Keratinocyte (primary cell): ENCODE results near the gene MAIP1. TPM values are rescaled to one million over a fixed set of nuclear protein-coding genes. Genes with fewer than 3 reads are reported as not detected.

ENCODE experiments used
- DNase-seq: peaks from one replicate; pipeline ENCODE4 v3.0.0-alpha.2; 2011; ENCODE audit warnings: low read depth, missing footprints, low spot score
- FAIRE-seq: peaks from 2 replicates; lab custom pipeline; 2011; peaks lifted over from hg19 to GRCh38; lab: Jason Lieb, UNC
- H2AFZ ChIP-seq: 2 replicates; pipeline ENCODE4 v1.6.0; 2012; ENCODE audit warnings: low read length, control low read depth, inconsistent platforms; ENCODE audit not compliant: control insufficient read depth
- H3K27ac ChIP-seq: 2 replicates; pipeline ENCODE4 v1.5.1; 2011; ENCODE audit warnings: low read length; ENCODE audit not compliant: control insufficient read depth, insufficient read depth
- H3K27me3 ChIP-seq: 3 replicates; pipeline ENCODE4 v1.6.0; 2011; ENCODE audit warnings: low read length; ENCODE audit not compliant: control insufficient read depth, insufficient read depth; ENCODE audit errors: extremely low read depth
- H3K36me3 ChIP-seq, 2 experiments: 2 replicates in 1 of 2; 3 replicates in 1 of 2; pipeline ENCODE4 v1.5.1; 2011; ENCODE audit warnings: low read length in 2 of 2, mild to moderate bottlenecking in 1 of 2; ENCODE audit not compliant: control insufficient read depth in 2 of 2, insufficient read depth in 2 of 2; ENCODE audit errors: extremely low read depth in 1 of 2
- H3K4me1 ChIP-seq: 3 replicates; pipeline ENCODE4 v1.5.1; 2011; ENCODE audit warnings: low read length; ENCODE audit not compliant: control insufficient read depth, insufficient read depth; ENCODE audit errors: extremely low read depth
- H3K4me2 ChIP-seq: 3 replicates; pipeline ENCODE4 v1.6.0; 2011; ENCODE audit warnings: low read depth, low read length; ENCODE audit not compliant: control insufficient read depth, insufficient read depth; ENCODE audit errors: extremely low read depth
- H3K4me3 ChIP-seq, 3 experiments: fragments of 200-600 bp in 1 of 3; sonication (generic) in 1 of 3; 2 replicates in 2 of 3; 3 replicates in 1 of 3; pipeline ENCODE4 v1.5.1; 2011 to 2016; ENCODE audit warnings: low read length in 3 of 3, mild to moderate bottlenecking in 3 of 3, control low read depth in 2 of 3, inconsistent platforms in 1 of 3, low read depth in 1 of 3, mixed read lengths in 1 of 3, mixed run types in 1 of 3, moderate library complexity in 1 of 3; ENCODE audit not compliant: control insufficient read depth in 2 of 3, insufficient read depth in 2 of 3; ENCODE audit errors: extremely low read depth in 1 of 3
- H3K79me2 ChIP-seq: 2 replicates; pipeline ENCODE4 v1.6.0; 2012; ENCODE audit warnings: low read length; ENCODE audit not compliant: control insufficient read depth, insufficient read depth
- H3K9ac ChIP-seq: 3 replicates; pipeline ENCODE4 v1.6.0; 2011; ENCODE audit warnings: low read length; ENCODE audit not compliant: control insufficient read depth, insufficient read depth; ENCODE audit errors: extremely low read depth
- H3K9me1 ChIP-seq: 3 replicates; pipeline ENCODE4 v1.6.0; 2011; ENCODE audit warnings: low read length; ENCODE audit not compliant: control insufficient read depth, insufficient read depth; ENCODE audit errors: extremely low read depth
- H3K9me3 ChIP-seq: 2 replicates; pipeline ENCODE4 v1.5.1; 2012; ENCODE audit warnings: low read depth, low read length; ENCODE audit not compliant: control insufficient read depth
- H4K20me1 ChIP-seq: 3 replicates; pipeline ENCODE4 v1.6.0; 2011; ENCODE audit warnings: low read length; ENCODE audit not compliant: control insufficient read depth, insufficient read depth; ENCODE audit errors: extremely low read depth
- CTCF ChIP-seq, 3 experiments: IDR thresholded peaks in 1 of 3; conservative IDR thresholded peaks in 1 of 3; optimal IDR thresholded peaks in 1 of 3; 2 replicates in 2 of 3; 3 replicates in 1 of 3; pipeline versions ENCODE3 to v1.5.1; 2011; ENCODE audit warnings: low read length in 3 of 3, mild to moderate bottlenecking in 3 of 3, moderate library complexity in 2 of 3, control low read depth in 1 of 3, inconsistent platforms in 1 of 3; ENCODE audit not compliant: insufficient read depth in 2 of 3; ENCODE audit errors: extremely low read depth in 1 of 3
- EZH2 ChIP-seq: IDR thresholded peaks from one replicate; pipeline ENCODE4 v1.6.1; 2012; ENCODE audit warnings: inconsistent platforms, mild to moderate bottlenecking, low read length, moderate library complexity
- dilution Hi-C: fragments of 300-500 bp; cut with MboI; formaldehyde crosslinking; loops from one replicate; pipeline ENCODE4 v1.7.0; 2020; ENCODE audit warnings: low sequenced_read_pairs; ENCODE audit not compliant: extremely low pct_ligation_motif_present
- polyA plus RNA-seq, 5 experiments: library from polyadenylated mRNA; depleted of rRNA in 3 of 5; stranded (reverse) in 3 of 5; stranded (forward) in 1 of 5; unstranded in 1 of 5; fragments of >200 nt; gene quantifications; 1 replicate in 1 of 5; 2 replicates in 3 of 5; 3 replicates in 1 of 5; pipeline versions ENCODE4 v1.2.1 to v1.2.3, GENCODE V29; 2011 to 2012; ENCODE audit warnings: missing spikeins in 2 of 5, low read depth in 1 of 5, low replicate concordance in 1 of 5

The MAIP1 gene
- polyA plus RNA-seq, 1 donor (not counting 4 experiments of a cell fraction or from before 2014, with no cell fraction given), result 17.4 TPM

GRCh38 chr2:199977984-199978415, 22.6 kb downstream of the MAIP1 start:
- dilution Hi-C loops, result no loop called here
- Histone ChIP-seq H3K36me3 (peaks cover 0 to 3% of the 10 kb centered on the region in 2 experiments), H3K9ac (no peak overlapping the region), H4K20me1 (no peaks in the 10 kb centered on the region), H3K9me1 (no peaks in the 10 kb centered on the region), H3K27ac (no peak overlapping the region), H3K4me2 (peak overlapping the region; percentile 42), H3K9me3 (no peaks in the 10 kb centered on the region), H3K4me1 (peaks cover 22% of the 10 kb centered on the region), H3K4me3 (no peak overlapping the region), H3K27me3 (no peaks in the 10 kb centered on the region), H2AFZ (no peak overlapping the region), H3K79me2 (no peaks in the 10 kb centered on the region)
- FAIRE-seq (no peak), DNase-seq (no peak)
- TF ChIP-seq CTCF (optimal IDR thresholded peaks at IDR 0.05 in 1 of 3, IDR thresholded peaks at IDR 0.05 in 1 of 3, conservative IDR thresholded peaks at IDR 0.05 in 1 of 3; ENCODE audit: extremely low read depth in 1 of 3, insufficient read depth in 2 of 3, low read length in 3 of 3) (no peak), EZH2 (no peak)

DNA sequence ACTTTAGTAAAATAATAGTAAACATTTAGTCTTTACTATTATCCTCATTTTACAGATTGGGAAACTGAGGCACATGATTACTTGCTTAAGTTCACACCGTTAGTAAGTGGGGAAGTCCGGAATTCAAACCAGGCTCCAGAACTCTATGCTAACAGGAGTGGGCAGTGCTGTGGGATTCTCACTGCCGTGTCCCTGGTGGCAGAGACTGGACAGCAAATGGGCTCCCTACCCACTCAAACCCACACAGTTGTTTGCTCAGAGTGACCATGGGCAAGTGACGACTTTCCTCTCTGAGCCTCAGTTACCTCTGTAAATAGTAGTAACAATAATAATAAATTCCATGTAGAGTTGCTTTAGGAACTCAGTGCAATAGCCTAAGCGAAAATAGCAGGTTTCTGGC, 24.0 kb downstream of the MAIP1 start:
- dilution Hi-C loops, result no loop called here
- Histone ChIP-seq H3K9me3 (no peaks in the 10 kb centered on the region), H3K9ac (no peak overlapping the region), H3K9me1 (no peaks in the 10 kb centered on the region), H3K27me3 (no peaks in the 10 kb centered on the region), H3K4me1 (peaks cover 22% of the 10 kb centered on the region), H3K27ac (no peak overlapping the region), H3K4me2 (peak overlapping the region; percentile 30), H2AFZ (no peak overlapping the region), H4K20me1 (no peaks in the 10 kb centered on the region), H3K79me2 (no peaks in the 10 kb centered on the region), H3K36me3 (no peaks in the 10 kb centered on the region), H3K4me3 (no peak overlapping the region)
- TF ChIP-seq CTCF (optimal IDR thresholded peaks at IDR 0.05 in 1 of 3, IDR thresholded peaks at IDR 0.05 in 1 of 3, conservative IDR thresholded peaks at IDR 0.05 in 1 of 3; ENCODE audit: extremely low read depth in 1 of 3, insufficient read depth in 2 of 3, low read length in 3 of 3) (no peak), EZH2 (no peak)
- no peak for DNase-seq
- peak; percentile 5 for FAIRE-seq
